ENCODE data around the gene DPM1.

- TF ChIP-seq CTCF (IDR thresholded peaks at IDR 0.05; ENCODE audit: low read depth, low read length, poor library complexity, severe bottlenecking) (no peak), EZH2phosphoT487 (IDR thresholded peaks at IDR 0.05; ENCODE audit: borderline replicate concordance, low read length) (no peak)
These were observed 32.7 kb upstream of the DPM1 start for GRCh38 chr20:50991076-50991475.
